Loucy (cell line): Measurements from ENCODE around the gene STARD13.

Source experiments
- H2AFZ ChIP-seq: fragments of 200-600 bp; sonication (generic); 2 replicates; pipeline ENCODE4 v1.6.0; 2016; ENCODE audit warnings: antibody characterized with exemption, mild to moderate bottlenecking, low read length, moderate library complexity
- H3F3A ChIP-seq: fragments of 200-600 bp; 2 replicates; pipeline ENCODE4 v1.6.0; 2016; ENCODE audit warnings: antibody characterized with exemption, low read depth, mild to moderate bottlenecking
- H3K27me3 ChIP-seq: fragments of 200-600 bp; sonication (generic); 2 replicates; pipeline ENCODE4 v1.6.1; 2014; ENCODE audit warnings: low read length, mild to moderate bottlenecking; ENCODE audit not compliant: insufficient read depth, poor library complexity, severe bottlenecking
- H3K36me3 ChIP-seq: fragments of 200-600 bp; sonication (generic); 2 replicates; pipeline ENCODE4 v1.6.1; 2016; ENCODE audit warnings: low read length; ENCODE audit not compliant: insufficient read depth
- H3K4me1 ChIP-seq: fragments of 200-600 bp; sonication (generic); 2 replicates; pipeline ENCODE4 v1.5.1; 2014; ENCODE audit warnings: low read length, mild to moderate bottlenecking; ENCODE audit not compliant: insufficient read depth, poor library complexity, severe bottlenecking
- H3K4me2 ChIP-seq: fragments of 200-600 bp; sonication (generic); 2 replicates; pipeline ENCODE4 v1.6.0; 2014; ENCODE audit warnings: antibody characterized with exemption, low read length, low read depth, mild to moderate bottlenecking; ENCODE audit not compliant: poor library complexity, severe bottlenecking
- H3K4me3 ChIP-seq: fragments of 200-600 bp; sonication (generic); 2 replicates; pipeline ENCODE4 v1.5.1; 2014; ENCODE audit warnings: low read length, mild to moderate bottlenecking, mixed read lengths; ENCODE audit not compliant: poor library complexity, severe bottlenecking
- H3K79me2 ChIP-seq: fragments of 200-600 bp; sonication (generic); 2 replicates; pipeline ENCODE4 v1.6.1; 2014; ENCODE audit warnings: low read length; ENCODE audit not compliant: insufficient read depth
- H3K9ac ChIP-seq: fragments of 200-600 bp; sonication (generic); 2 replicates; pipeline ENCODE4 v1.6.0; 2014; ENCODE audit warnings: mild to moderate bottlenecking, low read depth, low read length, moderate library complexity; ENCODE audit not compliant: poor library complexity, severe bottlenecking
- H3K9me2 ChIP-seq: fragments of 200-600 bp; sonication (generic); replicated peaks from 2 replicates; pipeline ENCODE4 v1.6.1; 2016; ENCODE audit warnings: low read depth, low read length, mixed read lengths
- H3K9me3 ChIP-seq: fragments of 200-600 bp; sonication (generic); 2 replicates; pipeline ENCODE4 v1.6.1; 2014; ENCODE audit warnings: mild to moderate bottlenecking, antibody characterized with exemption, low read length, low read depth; ENCODE audit not compliant: insufficient read depth
- H4K20me1 ChIP-seq: fragments of 200-600 bp; sonication (generic); 2 replicates; pipeline ENCODE4 v1.6.0; 2014; ENCODE audit warnings: antibody characterized with exemption, low read length, mild to moderate bottlenecking; ENCODE audit not compliant: insufficient read depth, poor library complexity, severe bottlenecking
- CTCF ChIP-seq: fragments of 200-600 bp; sonication (generic); conservative IDR thresholded peaks from 2 replicates; pipeline ENCODE4 v1.5.1; 2014; ENCODE audit warnings: mild to moderate bottlenecking, antibody characterized with exemption, low read length
- EZH2phosphoT487 ChIP-seq: fragments of 200-600 bp; IDR thresholded peaks from 2 replicates; pipeline ENCODE4 v1.6.1; 2018; ENCODE audit warnings: antibody characterized with exemption, mild to moderate bottlenecking, moderate library complexity, borderline replicate concordance

Gene STARD13

DNA sequence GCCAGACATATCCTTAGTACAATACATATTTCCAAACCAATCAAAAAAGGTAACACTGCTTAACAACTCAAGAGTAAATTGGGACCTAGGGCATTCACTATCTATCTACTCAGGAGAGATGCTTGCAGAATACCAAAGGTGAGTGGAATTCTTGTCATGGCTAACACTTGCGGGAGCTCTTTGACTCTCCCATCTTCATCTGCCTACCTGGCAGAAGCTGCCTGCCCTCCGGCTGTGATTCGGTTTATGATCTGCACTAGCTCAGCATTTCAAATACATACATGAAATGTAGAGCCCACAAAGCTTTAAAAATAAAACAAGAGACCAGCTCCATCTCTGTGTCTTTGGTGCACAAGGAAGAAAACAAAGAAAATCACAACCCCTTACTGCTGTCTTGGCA, 127.3 kb downstream of the STARD13 start:
- no peaks in the 10 kb centered on the region for H3K36me3 ChIP-seq
- no peak for TF ChIP-seq CTCF
- no peak for TF ChIP-seq EZH2phosphoT487
- H3K4me2 ChIP-seq = no peak overlapping the region
- no peaks in the 10 kb centered on the region for H3K9me3 ChIP-seq
- no peak overlapping the region for H3K4me3 ChIP-seq
- H3K79me2 ChIP-seq = no peaks in the 10 kb centered on the region
- no peak overlapping the region for H3K9ac ChIP-seq
- no peaks in the 10 kb centered on the region for H3K27me3 ChIP-seq
- no peak overlapping the region for H2AFZ ChIP-seq
- H3K9me2 ChIP-seq = no peaks in the 10 kb centered on the region
- H3F3A ChIP-seq = no peaks in the 10 kb centered on the region
- no peaks in the 10 kb centered on the region for H4K20me1 ChIP-seq
- H3K4me1 ChIP-seq = no peaks in the 10 kb centered on the region

- H3K27me3 ChIP-seq = no peaks in the 10 kb centered on the region
- no peak overlapping the region for H3K9ac ChIP-seq
- TF ChIP-seq EZH2phosphoT487 (no peak), CTCF (no peak)
- H3K4me3 ChIP-seq = no peak overlapping the region
- no peaks in the 10 kb centered on the region for H3K9me3 ChIP-seq
- H3F3A ChIP-seq = no peaks in the 10 kb centered on the region
- no peaks in the 10 kb centered on the region for H3K4me1 ChIP-seq
- no peak overlapping the region for H3K4me2 ChIP-seq
- H4K20me1 ChIP-seq = no peaks in the 10 kb centered on the region
- no peaks in the 10 kb centered on the region for H3K9me2 ChIP-seq
- no peaks in the 10 kb centered on the region for H3K36me3 ChIP-seq
- no peaks in the 10 kb centered on the region for H3K79me2 ChIP-seq
- no peak overlapping the region for H2AFZ ChIP-seq
Observed at GRCh38 chr13:33154911-33155310, 130.6 kb downstream of the STARD13 start.

DNA sequence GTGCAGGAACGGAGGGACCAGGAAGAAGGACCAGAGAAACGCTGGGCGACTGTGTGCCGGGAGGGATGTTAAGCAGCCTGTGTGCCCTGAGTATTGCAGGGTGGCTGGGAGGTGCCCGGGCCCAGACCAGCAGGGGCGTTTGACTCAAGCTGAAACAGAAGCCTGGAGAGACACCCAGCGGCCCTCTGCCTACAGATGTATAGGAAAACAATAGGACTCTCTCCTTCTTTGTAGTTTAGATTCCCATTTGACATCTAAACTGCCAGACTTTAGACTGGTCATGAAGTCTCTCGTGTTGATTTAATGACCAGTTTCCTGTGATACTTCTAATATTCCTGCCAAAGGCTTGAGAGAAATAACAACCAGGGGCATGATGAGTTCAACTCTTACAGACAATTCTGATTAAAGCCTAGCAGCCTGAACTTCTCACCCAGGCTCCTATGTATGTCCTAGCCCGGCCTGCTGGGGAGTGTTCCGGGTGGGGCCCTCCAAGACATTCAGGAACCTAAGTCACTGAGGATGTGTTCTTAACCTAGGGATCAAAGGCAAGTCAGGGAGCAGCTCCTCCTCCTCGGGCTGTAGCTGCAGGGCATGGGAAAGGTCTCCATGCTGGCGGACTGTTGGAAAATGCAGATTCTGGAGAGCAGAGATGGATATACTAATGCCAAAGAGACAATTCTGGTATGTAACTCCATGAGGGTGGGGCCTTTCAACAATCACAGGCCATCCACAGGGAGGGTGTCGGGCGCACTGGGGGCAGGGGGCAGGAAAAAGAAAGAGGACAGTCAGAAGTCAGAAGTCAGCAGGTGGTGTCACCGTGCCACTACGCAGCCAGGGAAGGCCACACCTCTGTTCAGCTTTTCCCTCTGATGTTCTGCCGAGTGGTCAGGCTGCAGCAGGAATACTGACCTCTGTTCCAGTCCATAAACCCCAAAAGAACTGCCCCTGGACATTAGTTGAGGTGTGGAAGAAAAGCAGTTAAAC, 131.8 kb downstream of the STARD13 start:
- Histone ChIP-seq H3K4me2 (no peak overlapping the region), H2AFZ (no peak overlapping the region), H4K20me1 (no peaks in the 10 kb centered on the region), H3K79me2 (no peaks in the 10 kb centered on the region), H3K9me3 (no peaks in the 10 kb centered on the region), H3K4me1 (no peaks in the 10 kb centered on the region), H3F3A (no peaks in the 10 kb centered on the region), H3K4me3 (no peak overlapping the region), H3K9ac (no peak overlapping the region), H3K27me3 (no peaks in the 10 kb centered on the region), H3K36me3 (no peaks in the 10 kb centered on the region), H3K9me2 (no peaks in the 10 kb centered on the region)
- no peak for TF ChIP-seq EZH2phosphoT487
- TF ChIP-seq CTCF = no peak
